ENCODE measurements around the gene SIK2.

SIK2 gene

DNA sequence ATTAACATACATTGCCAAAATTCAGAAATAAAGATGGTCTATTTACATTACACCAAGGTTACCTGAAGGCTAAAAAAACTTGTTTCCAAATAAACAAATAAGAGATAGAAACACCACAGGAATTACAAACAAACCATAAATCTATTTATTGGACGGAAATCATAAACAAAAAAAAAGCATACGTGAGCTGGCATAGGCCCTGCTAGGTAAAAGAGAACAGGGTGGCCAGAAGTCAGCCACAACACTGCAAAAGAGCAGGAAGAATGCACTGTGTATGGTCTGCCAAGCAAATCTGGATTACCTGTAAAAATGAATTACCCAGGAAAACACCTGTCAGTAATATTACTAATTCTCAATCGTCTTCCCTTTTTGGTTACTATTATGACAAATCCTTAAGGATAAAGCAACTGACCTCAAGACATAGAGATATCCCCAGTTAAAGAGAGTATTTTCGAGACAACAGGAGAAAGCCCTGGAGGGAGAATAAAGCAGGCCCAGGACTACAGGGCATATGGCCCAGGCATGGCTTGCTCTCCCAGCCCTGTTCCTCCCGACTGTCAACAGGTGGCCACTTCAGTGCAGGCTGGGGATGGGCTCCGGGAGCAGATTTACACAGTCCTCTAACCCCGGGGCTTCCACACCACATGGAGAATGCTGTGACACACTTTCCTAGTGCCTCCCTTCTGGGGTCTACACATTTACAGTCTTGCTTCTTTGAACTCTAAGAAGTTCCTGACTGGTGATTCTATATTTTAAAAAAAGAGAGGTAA lies 146.0 kb downstream of the SIK2 start:
- H3K4me3 ChIP-seq (ENCODE audit: low read length) = no peak overlapping the region
- no peak for TF ChIP-seq CTCF (conservative IDR thresholded peaks at IDR 0.05; ENCODE audit: low read depth, low read length)
- DNase-seq (ENCODE audit: low read depth) = no peak

- no peak for TF ChIP-seq CTCF (conservative IDR thresholded peaks at IDR 0.05; ENCODE audit: low read depth, low read length)
- DNase-seq (ENCODE audit: low read depth) = no peak
Observed at GRCh38 chr11:111749646-111750045, 147.4 kb downstream of the SIK2 start.

GRCh38 chr11:111756097-111756496 lies 153.8 kb downstream of the SIK2 start:
- no peak overlapping the region for H3K4me3 ChIP-seq (ENCODE audit: low read length)
- TF ChIP-seq CTCF (conservative IDR thresholded peaks at IDR 0.05; ENCODE audit: low read depth, low read length) = no peak
- DNase-seq (ENCODE audit: low read depth) = no peak

More at GRCh38 chr11:111749646-111750045, 147.4 kb downstream of the SIK2 start:
- no peak overlapping the region for H3K4me3 ChIP-seq (ENCODE audit: low read length)

GRCh38 chr11:111759376-111759775 lies 157.1 kb downstream of the SIK2 start:
- DNase-seq (ENCODE audit: low read depth) = no peak
- H3K4me3 ChIP-seq (ENCODE audit: low read length) = no peak overlapping the region
- TF ChIP-seq CTCF (conservative IDR thresholded peaks at IDR 0.05; ENCODE audit: low read depth, low read length) = no peak

DNA sequence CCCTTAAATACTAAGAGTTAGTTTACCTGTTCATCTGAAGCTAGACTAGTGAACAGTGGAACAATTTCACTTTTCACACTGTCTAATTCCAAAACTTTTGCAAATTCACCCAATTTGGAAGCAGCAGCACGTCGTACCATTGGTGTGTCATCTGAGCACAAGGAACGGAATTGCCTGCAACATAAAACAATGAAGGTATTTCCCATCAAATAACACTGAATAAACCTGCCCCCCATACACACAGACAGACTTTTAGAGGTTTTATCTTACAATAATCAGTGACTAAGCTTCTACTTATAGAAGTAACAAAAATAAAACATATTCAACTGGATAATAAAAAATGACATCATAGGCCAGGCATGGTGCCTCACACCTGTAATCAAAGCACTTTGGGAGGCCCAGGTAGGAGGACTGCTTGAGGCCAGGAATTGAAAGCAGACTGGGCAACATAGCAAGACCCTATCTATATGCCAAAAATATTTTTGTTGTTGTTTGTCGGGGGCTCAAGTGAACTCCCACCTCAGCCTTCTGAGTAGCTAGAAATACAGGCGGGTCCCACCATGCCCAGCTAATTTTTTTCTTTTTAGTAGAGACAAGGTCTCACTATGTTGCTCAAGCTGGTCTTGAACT lies 157.6 kb downstream of the SIK2 start:
- no peak for TF ChIP-seq CTCF (conservative IDR thresholded peaks at IDR 0.05; ENCODE audit: low read depth, low read length)
- DNase-seq (ENCODE audit: low read depth) = no peak
- no peak overlapping the region for H3K4me3 ChIP-seq (ENCODE audit: low read length)

- DNase-seq (ENCODE audit: low read depth) = no peak
- H3K4me3 ChIP-seq (ENCODE audit: low read length) = no peak overlapping the region
- TF ChIP-seq CTCF (conservative IDR thresholded peaks at IDR 0.05; ENCODE audit: low read depth, low read length) = no peak
Observed at GRCh38 chr11:111761036-111761435, 158.8 kb downstream of the SIK2 start.

GRCh38 chr11:111762526-111762925 lies 160.3 kb downstream of the SIK2 start:
- no peak overlapping the region for H3K4me3 ChIP-seq (ENCODE audit: low read length)
- TF ChIP-seq CTCF (conservative IDR thresholded peaks at IDR 0.05; ENCODE audit: low read depth, low read length) = no peak
- no peak for DNase-seq (ENCODE audit: low read depth)
